Urothelium cell line (cell line): Measurements from ENCODE around the gene NDUFS6.
"Not testable (repeated sequence)": the region's sequence is repeated elsewhere in the genome, so short reads cannot be mapped to it uniquely, and the experiment has no call there.

Experiments used
- DNase-seq: peaks from one replicate; pipeline ENCODE4 v3.0.0; 2011; ENCODE audit warnings: low spot score, mixed read lengths
- FAIRE-seq: peaks from 2 replicates; lab custom pipeline; 2011; peaks lifted over from hg19 to GRCh38; lab: Jason Lieb, UNC

Gene NDUFS6

GRCh38 chr5:1781726-1782384 is 19.4 kb upstream of the NDUFS6 start:
- FAIRE-seq (no peak), DNase-seq (no peak)

GRCh38 chr5:1782385-1783215 is 18.6 kb upstream of the NDUFS6 start:
- no peak for DNase-seq
- FAIRE-seq = peak; percentile 94

GRCh38 chr5:1783216-1783554 is 18.0 kb upstream of the NDUFS6 start:
- DNase-seq = peak; percentile 26
- no peak for FAIRE-seq

DNA sequence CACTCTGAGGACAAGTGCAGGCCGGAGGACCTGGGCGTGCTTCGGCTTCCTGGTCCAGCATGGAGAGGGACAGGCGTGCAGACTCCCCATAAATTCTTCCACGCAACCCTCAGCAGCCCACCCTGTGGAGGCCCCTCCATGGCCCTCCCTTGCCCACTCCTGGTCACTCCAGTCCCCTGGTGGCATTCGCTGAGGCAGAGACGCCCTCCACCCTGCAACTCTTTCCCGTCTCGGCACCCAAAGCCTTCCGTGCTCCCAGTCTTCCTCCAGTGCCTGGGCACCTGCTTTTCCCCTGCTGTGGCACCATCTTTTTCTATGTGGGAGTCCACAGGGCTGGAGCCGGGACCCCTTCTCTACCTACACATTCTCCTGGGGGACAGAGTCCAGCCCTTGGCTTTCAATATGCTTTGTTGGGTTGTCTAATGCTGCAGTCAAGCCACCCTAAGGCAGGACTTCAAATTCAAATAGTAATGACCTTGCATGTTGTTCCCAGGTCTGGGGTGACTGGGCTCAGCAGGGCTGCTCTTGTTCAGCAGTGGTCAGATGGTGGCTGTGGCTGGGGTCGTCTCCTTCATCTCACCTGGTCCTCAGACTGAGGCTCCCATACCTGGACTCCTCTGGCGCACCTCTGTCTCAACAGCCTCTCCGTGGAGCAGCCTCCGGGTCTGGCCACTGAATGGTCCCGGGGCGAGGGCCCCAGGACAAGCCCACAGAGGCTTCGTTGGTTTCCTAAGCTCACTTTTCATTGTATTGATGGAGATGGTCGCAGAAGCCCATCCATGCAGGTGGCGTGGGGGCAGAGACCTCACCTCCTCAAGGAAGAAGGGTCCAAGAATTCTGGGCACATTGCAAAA is 16.8 kb upstream of the NDUFS6 start:
- no peak for DNase-seq
- FAIRE-seq = no peak

DNA sequence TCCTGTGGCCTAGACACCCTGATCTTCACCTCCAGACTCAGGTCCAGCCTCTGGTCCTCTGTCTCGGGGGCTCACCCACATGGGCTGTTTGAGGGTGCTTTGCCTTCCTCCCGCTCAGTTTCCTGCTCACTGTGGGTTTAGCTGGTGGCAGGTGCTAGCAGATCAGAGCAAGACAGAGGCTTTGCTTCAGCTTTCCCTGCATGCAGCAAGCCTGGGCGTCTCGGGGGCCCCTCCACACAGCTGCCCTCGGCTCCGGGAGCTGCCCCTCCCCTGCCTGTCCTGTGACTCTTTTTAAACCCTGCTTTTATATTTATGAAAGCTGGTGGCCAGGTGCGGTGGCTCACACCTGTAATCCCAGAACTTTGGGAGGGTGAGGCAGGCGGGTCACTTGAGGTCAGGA is 16.1 kb upstream of the NDUFS6 start:
- no peak for FAIRE-seq
- no peak for DNase-seq

GRCh38 chr5:1785984-1786383 is 15.2 kb upstream of the NDUFS6 start:
- DNase-seq (no peak), FAIRE-seq (no peak)

DNA sequence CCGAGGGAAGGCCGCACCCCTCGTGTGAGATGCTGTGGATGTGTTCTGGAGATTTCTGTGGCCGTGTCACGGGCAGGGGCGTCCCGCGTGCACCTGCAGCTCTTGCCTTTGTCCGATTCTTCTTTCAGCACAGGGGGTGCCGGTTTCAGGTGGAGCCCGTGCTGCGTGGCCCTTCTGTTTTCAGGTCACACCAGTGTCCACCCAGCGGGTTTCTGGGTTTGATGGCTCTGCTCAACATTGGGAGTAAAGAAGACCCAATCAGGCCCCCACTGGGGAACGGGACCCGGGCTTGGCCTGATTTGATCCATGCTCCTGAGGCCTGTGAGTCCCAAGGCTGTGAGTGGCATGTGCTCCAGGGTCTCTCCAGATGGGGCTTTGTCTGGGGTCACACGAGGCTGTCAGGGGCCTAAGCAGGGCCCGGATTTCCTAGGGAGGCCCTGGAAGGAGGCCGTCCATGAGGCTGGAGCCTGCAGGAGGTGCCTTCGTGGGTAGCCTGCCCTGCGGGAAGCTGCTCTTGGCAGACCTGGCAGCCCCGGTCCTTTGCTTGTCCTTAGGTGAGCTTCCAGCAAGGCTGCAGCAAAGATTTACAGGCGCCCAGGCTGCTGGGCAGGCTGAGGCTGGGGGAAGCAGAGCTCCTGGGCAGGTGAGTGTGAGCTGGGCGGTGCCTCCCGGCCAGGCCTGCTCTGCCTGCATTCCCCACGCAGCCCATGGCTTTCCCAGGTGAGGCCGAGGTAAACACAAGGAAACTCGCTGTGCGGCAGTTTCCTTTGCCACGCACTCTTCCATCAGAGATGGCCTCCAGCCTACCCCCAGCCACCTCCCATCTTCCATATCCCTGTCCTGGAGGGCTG is 14.4 kb upstream of the NDUFS6 start:
- DNase-seq (no peak), FAIRE-seq (no peak)

GRCh38 chr5:1787472-1788047 is 13.6 kb upstream of the NDUFS6 start:
- DNase-seq (no peak), FAIRE-seq (no peak)

- no peak for FAIRE-seq
- no peak for DNase-seq
These were observed 13.0 kb upstream of the NDUFS6 start for GRCh38 chr5:1788200-1788599.

DNA sequence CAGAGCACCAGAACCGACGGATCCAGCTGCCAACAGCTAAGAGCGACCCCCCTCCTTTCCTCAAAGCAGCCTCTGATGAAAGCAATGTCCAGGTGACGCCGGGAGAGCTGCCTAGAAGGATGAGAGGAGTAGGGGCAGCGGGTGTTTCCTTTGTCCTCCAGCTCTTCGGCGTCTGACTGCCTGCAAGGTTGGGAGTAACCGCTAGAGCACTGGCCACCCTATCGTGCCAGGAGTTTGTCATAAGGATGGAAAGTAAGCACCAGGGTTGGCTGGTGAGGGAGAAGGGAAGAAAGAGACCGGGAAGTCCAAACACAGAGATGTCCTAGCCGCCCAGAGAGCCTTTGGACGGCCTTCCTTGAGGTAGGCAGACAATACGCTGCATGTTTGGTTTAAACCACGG is 12.4 kb upstream of the NDUFS6 start:
- no peak for FAIRE-seq
- no peak for DNase-seq

GRCh38 chr5:1789438-1789833 is 11.8 kb upstream of the NDUFS6 start:
- not testable (repeated sequence) for FAIRE-seq, DNase-seq

DNA sequence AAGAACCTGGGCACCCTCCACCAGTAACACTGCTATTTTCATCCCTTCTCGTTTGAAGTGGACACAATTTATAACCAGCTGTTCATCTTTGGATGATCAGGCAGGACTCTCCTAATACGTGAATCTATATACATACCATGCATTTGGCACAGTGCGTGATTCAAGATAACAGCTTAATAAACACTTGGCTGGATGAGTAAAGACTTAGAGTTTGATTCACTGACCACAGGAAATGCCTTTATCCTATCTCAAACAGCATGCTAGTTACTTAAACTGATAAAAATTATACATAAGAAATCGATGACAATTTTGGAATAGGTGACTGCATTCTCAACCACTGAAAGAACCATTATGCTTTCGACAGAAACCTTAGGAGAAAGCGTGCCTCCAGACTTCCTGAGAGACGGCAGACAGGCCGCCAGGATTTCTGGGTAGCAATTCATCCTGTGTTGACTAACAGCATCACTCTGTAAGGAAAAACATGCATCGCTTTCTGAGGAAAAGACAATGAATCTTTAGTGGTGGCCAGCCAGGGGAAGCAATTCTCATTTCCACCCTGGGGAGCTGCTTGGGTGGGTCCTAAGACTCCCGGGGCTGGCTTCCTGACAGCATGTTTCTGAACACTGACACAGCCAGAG is 11.3 kb upstream of the NDUFS6 start:
- FAIRE-seq = no peak
- DNase-seq = no peak

- DNase-seq = no peak
- FAIRE-seq = no peak
These were observed 10.0 kb upstream of the NDUFS6 start for GRCh38 chr5:1791176-1791575.

- no peak for FAIRE-seq
- peak; percentile 69 for DNase-seq
These were observed 8.4 kb upstream of the NDUFS6 start for GRCh38 chr5:1792842-1793266.

GRCh38 chr5:1793301-1793740 is 7.9 kb upstream of the NDUFS6 start:
- no peak for DNase-seq
- no peak for FAIRE-seq

DNA sequence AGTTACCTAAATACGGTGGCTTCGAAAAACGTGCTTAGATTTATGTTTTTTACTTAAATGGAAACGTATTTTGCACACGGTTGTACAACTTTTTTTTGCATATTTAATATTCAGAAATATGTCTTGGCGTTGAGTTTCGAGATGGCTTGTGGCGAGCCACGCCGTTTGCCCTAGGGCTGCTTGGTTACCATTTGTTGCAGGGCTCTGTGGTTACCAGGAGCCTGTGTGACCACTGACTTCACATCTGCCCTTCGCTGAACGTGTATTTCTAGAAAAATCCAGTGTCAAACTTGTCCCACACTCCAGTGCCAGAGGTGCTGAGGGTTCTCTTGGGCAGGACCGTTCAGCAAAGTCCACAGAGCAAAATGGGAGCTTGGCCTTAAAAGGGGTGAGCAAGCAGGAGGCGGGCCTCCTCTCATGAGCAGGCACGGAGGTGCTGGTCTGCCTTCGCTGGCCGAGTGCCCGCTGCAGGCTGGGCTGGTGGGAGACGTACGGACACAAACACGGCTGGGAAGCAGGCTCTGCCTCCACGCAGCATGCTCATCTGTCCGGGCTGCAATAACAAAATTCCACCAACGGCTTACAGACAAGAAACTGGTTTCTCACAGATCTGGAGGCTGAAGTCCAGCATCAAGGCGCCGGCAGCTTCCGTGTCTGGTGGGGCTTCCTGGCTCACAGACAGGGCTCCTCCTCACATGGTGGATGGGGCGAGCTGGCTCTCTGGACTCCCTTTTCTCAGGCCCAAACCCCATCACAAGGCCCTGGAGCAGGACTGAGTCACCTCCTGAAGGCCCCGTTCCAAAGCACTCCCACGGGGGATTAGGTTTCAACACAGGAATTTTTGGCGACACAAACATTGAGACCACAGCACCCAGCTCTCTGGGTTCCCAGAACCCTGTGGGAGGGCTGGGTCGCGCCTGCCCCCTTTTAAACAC is 7.0 kb upstream of the NDUFS6 start:
- FAIRE-seq (no peak), DNase-seq (peak; percentile 72)

GRCh38 chr5:1794901-1795290 is 6.3 kb upstream of the NDUFS6 start:
- FAIRE-seq = no peak
- DNase-seq = no peak

GRCh38 chr5:1795506-1795905 is 5.7 kb upstream of the NDUFS6 start:
- FAIRE-seq = no peak
- DNase-seq = no peak

GRCh38 chr5:1795931-1796330 is 5.3 kb upstream of the NDUFS6 start:
- DNase-seq (no peak), FAIRE-seq (no peak)
